NCI-H187 treated with DMSO at 0.1 percent for 48 hours (cell line): ENCODE measurements around the gene TYR.
"Not testable (repeated sequence)": the region's sequence is repeated elsewhere in the genome, so short reads cannot be mapped to it uniquely, and the experiment has no call there.

Experiments
- DNase-seq: peaks from one replicate; lab custom pipeline; 2025; lab: John Stamatoyannopoulos, UW

Gene TYR

DNA sequence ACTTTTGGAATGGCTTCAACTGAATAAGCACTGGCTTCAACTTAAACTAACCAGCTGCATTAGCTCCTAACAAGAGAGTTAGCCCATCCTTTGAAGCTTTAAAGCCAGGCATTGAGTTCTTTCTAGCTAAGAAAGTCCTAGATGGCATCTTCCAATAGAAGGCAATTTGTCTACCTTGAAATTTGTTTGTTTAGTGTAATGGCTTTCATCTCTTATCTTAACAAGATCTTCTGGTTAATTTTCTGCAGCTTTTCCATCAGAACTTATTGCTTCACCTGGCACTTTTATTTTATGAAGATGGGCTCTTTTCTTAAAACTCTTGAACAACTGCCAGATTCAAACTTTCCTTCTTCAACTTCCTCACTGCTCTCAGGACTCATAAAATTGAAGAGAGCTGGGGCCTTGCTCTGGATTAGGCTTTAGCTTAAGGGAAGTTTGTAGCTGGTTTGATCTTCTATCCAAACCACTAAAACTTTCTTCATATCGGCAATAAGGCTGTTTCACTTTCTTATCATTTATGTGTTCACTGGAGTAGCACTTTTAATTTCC lies 94.9 kb downstream of the TYR start:
- DNase-seq = not testable (repeated sequence)

DNA sequence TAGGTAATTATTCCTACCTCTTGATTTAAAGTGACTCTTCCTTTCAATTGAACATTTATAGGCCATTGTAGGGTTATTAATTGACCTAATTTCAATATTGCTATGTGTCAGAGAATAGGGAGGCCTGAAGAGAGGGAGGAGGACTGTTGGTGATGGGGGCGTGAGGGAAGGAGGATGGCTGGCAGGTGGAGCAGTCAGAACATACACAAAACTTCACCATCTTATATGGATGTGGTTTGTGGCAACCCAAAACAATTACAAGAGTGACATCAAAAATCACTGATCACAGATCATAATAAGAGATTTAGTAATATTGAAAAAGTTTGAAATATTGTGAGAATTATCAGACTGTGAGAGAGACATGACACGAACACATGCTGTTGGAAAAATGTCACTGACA lies 95.5 kb downstream of the TYR start:
- DNase-seq = not testable (repeated sequence)

DNA sequence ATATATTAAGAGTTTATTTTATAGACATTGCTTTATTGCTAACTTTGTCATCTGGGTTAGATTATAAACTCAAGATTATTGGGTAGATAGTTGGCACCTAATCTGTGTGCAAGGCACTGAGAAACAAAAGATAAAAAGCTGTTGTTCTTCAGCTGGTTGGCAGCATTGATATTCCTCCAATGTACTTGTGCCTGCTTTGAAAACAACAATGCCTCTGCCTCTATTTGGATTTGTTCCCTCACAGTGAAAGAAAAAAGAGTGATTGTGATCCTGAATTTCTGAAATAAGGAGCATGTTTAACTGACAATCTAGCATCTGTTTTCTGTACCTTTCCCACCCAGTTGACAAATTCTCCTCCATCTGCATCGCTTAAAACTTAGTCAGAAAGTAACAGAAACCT lies 98.3 kb downstream of the TYR start:
- no peak for DNase-seq

DNA sequence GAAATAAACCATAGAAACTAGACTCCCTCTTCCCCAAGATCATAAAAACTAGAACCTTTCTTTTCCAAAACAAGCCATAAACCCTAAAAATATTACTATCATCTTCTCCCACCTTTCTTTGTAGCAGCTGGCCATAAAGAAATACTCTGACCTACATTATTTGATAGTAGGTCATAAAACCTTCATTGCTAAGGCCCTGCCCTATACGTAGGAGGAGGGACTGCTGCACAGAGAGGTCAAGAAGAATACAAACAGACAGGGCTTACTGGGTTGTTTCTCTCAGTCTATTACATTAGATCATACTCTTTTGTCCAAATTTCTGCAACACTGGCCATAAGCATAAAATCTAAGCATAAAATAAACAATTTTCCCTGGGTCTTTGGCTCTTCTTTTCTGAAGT lies 101.5 kb downstream of the TYR start:
- no peak for DNase-seq

DNA sequence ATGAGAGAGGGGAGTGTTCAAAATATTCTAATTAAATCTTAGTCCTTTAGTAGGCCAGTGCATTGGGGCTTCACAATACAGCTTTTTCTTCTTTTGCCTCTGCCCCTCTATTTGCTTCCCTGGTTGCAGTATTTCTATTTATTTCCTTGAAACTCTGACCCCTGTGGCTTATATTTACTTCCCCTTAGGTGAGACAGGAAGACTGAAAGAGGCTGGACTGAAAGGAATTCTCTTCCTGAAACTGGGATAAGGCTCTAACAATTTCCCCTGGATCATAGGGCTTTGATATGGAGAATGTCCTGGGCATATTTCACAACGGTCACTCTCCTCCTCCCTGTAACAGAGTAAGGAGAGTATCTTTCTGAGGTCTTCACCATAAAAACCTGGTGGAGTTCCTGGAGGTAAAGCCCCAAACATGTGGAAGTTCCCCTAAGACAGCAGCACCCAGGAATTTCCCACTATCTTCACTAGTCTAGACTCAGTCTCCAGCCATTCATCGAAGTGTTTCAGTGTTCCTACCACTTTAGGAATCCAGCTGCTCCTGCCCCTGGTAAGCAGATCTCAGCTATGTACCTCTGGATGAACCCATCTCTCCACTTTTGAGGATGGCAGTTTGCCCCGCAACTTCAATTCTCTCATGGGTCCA lies 103.5 kb downstream of the TYR start:
- not testable (repeated sequence) for DNase-seq

DNA sequence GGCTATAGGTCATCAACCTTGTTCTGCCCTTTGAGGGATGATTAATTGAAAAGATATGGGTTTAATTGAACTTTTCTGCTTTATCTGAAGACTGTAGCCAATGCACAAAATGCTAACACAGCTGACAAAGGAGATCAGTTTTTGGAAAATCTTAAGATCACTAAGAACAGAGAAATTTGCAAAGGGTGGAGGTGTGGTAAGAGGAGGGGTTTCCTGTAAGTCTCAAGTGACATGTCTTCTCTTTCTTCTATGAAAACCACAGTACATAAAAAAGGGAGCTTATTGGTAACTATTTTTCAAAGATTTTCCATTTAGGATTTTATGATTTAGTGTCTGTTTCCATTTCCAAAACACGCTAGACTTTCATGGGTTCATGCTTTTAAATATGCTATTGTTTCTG lies 108.9 kb downstream of the TYR start:
- DNase-seq = not testable (repeated sequence)

DNA sequence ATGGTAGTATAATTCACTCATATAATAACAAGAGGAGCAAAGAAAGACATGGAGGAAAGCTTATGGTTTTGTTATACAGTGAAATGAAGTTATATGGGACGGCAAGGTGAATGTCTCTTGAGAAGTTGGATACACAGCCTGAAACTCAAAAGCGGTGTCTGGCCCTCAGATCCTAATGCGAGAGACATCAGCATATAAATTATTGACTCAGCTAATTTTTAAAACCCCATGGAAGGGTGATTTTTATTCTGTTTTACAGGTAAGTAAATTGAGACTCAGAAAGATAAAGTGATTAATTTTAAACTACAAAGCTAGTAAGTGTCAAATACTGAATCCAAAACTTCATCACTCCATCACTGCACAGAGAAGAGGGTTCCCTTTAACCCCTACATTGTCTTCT lies 110.3 kb downstream of the TYR start:
- not testable (repeated sequence) for DNase-seq

DNA sequence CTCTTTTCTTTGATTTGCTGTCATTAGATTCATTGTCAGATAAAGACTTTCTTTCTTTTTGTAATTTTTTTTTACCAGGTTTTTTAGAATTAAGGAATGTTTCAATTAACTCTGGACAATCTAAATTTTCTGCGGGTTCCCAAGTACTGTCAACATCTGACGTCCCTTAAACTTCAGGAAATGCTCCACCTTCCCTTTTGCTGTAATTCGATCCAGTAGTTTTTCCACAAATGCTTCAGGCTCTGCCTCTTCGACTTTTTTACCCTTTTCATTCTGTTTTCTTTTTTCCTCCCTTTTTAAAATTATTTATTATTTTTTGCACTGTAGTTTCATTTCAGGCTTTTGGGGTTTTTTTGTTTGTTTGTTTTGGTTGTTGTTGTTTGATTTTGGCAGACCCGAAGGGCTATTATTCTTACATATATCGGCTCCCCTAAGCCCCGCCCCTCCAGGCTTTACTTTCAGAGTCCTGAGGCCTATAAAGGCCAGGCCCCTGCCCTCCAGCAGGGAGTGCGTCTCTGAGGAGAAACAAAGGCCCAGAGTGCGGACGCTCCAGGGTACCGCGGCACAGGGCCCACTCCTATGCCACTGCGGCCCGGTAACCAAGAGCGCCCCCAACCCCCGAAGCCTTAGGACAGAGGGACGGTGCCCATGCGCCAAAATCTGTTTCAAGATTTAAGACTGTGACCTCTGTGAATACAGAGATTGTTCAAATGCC lies 116.4 kb downstream of the TYR start:
- no peak for DNase-seq

DNA sequence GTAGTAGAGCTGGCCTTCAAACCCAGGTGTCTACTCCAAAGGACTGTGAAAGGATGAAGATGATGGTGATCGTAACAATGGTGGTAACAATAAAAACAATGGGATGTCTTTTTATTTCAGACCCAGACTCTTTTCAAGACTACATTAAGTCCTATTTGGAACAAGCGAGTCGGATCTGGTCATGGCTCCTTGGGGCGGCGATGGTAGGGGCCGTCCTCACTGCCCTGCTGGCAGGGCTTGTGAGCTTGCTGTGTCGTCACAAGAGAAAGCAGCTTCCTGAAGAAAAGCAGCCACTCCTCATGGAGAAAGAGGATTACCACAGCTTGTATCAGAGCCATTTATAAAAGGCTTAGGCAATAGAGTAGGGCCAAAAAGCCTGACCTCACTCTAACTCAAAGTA lies 117.3 kb downstream of the TYR start:
- DNase-seq = not testable (repeated sequence)

DNA sequence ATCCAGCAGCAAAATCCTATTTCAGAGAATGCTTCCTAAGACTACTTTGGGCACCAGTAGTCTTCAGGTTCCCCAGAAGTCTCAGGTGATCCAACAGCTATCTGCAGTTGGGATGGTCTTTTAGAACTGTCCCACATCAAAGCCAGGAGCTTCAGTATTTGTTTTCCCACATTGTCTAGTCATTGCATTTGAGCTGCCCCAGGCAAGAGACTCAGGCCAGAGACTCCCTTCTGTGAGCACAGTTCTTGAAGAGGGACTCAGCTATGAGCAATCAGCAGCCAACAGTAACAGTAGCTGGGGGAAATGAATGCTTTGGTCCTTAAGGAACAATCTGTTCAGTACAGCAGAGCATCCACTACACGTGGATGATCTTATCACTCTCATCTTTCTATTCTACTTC lies 125.4 kb downstream of the TYR start:
- DNase-seq = not testable (repeated sequence)

DNA sequence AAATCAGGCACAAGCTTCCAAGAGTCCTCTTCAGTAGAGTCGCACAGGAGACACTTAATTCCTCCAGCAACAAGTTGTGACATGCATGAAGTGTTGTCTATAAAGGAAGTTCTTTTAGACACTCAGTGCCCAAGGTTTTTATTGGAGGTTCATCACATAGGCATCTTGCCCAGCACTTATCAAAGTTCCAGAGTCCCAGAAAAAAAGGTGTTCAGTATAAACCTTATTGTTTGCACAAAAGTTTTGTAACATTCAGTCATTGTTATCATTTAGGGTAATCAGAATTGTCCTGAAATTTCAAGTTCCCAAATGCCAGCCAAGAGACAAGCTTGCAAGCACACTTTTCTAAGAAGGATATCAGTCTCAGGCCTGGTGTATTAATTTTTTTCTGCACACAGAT lies 130.6 kb downstream of the TYR start:
- not testable (repeated sequence) for DNase-seq

DNA sequence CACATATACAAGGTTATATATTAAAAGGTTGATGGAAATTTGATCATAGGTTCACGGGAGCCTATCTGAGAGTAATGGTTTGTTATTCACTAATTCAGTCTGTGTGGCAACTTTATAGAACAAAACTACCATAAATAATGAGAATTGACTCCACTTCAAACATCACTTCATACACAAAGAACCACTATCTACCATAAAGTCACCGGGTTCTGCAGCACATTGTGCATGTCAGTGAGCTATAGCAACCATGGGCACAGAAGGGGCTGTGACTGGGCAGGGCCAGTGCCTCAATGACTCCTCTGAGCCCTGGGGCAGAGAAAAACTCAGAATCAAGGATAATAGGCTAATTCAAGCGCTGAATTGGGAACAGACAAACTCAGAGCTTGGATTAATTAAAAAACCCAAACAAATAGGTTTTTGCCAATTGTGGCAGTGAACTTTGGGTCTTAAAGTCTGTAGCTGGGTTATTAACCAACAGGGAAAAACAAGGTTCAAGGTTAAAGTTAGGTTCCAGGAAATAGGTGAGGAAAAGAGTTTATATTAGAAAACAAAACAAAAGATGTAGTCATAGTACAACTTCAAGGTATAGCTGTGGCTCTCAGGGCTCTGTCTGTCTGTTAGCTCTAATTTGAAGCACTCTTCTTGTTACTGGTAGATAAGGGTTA lies 131.8 kb downstream of the TYR start:
- not testable (repeated sequence) for DNase-seq

DNA sequence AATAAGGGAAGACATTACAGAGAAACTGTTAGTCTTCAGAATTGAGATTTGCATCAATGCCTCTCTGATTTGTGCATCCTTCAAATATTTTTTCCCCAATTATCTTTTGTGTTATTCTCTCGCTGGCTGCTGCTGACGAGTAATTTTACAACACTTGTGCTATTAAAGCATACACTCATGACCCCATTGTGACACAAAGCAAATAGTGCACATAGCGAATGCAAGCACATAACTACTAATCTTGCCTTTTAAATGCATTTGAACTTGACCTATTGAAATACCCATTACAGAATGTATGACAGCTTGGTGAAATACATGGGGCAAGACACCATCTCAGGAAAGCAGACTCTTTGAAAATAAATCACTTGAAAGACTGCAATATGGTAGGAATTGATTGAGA lies 132.9 kb downstream of the TYR start:
- DNase-seq = not testable (repeated sequence)

DNA sequence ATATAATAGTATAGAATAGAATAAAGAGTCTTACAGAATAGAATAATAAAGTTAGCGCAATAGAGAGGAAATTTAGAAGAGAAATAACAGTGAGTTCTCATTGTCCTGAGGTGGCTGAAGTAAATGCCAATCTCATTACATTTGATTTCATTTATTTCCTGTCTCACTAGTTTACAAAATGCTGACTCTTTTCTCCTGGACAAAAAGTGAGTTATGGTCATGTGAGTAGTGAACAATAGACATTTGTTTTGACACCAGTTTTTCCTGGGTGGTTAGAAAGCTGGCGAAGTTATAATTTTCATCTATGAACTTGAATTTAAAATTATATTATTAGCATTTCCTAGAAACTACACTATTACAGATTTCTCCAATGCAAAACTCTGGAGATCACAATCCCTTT lies 143.7 kb downstream of the TYR start:
- DNase-seq = no peak

DNA sequence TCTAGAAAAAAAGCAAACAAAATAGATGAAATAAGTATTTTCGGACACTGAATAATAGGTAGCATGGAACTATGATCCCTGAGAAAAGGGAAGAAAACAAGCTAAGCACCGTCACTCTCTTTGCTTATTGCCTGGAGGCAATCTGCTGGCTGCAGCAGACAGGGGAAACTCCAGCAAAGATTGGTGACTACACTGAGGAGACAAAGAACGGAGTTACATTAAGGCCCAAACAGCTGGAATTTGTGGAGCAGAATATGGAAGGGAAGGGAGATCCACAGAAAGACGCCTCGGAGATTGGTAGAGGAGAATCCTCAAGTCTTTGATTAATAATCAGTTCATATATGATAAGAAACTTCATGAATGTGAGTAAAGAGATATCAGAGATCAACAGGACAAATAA lies 150.2 kb downstream of the TYR start:
- DNase-seq = no peak

DNA sequence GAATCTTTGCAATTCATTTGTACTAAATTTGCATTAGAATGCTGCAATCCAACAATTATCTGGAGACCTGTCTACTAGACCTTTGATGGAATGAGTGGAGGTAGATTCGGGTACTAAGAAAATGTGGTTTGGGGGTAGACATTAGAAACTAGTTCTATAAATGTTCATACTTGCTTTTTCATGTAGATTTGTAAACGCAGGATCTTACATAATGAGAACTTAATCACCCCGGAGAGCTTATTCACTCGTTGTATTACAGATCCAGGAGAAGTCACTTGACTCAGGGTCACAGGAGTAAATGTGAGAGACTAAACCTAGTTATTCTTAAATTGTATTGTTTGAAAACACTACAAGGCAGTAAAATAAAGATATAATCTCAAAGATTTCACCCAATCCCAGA lies 154.3 kb downstream of the TYR start:
- not testable (repeated sequence) for DNase-seq

DNA sequence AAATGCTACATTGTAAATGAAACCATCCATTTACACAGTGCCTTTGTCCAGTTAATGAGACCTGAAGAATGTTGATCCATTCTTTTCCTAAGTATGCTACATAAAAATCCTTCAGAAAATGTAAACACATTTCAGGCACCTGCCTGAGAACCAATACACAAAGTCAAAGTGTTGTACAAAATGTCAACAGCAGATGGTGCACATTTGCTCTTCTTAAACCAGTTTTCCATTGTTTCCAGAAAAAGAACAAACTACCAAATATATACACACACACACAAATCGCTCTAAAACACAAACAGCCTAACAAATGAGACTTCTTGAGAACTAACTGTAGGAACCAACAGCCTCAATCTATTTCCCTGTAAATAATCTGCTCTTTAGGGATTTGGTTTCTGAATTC lies 156.0 kb downstream of the TYR start:
- DNase-seq = not testable (repeated sequence)

DNA sequence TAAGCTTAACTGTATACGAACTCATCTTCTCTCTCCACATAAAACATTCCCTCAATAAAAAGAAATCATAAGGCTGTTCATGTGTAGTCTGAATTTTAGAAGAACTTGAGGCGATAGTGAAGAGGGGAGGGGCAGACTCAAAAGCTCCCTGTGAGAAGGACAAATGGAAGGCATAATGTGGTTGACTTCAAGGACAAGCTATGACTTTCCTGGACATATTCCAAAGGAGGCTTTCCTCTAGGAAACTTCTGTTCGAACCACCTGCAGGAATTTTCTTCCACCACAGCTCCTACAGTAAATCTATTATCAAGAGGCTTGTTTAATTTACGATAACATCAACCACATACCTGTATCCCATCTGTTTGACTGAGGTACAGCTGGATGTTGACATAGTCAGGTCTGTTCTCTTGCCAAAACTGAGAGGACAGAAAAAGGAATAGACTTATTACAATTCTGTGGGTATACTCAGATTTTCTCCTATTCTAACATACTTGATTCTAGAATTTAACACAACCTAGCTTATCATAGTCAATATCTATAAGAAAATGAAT lies 159.5 kb downstream of the TYR start:
- DNase-seq = not testable (repeated sequence)

DNA sequence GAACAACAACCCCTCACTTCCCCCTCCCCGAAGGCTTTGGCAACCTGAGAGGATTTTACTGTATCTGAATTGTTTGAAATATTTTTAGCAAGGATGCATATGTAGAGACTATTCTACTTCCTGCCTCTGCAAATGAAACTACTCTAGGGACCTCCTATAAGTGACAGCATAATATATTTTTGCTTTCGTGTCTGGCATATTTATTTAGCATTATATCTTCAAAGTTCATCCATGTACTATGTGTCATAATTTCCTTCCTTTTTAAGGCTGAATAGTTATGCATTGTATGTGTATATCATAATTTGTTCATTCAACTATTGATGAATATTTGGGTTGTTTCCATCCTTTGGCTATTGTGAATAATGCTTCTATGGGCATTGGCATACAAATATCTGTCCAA lies 160.4 kb downstream of the TYR start:
- not testable (repeated sequence) for DNase-seq

DNA sequence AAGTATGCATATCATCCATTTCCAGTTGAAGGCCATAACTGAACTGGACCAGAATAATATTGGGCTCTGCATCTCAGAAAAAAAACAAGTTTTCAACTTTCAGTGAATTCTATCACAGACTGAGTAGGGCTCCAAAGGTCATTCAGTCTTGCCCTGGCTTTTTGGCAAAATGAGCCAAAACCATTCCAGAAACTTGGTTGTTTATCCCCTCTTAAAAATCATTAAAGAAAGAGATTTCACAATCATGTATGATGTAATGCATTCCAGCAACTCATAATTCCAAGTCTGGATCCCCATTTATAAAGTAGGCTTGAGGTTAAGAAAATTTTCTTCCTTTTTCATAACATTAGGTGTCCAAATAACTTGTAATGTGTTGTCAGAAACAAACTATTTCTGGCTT lies 162.8 kb downstream of the TYR start:
- DNase-seq = not testable (repeated sequence)

DNA sequence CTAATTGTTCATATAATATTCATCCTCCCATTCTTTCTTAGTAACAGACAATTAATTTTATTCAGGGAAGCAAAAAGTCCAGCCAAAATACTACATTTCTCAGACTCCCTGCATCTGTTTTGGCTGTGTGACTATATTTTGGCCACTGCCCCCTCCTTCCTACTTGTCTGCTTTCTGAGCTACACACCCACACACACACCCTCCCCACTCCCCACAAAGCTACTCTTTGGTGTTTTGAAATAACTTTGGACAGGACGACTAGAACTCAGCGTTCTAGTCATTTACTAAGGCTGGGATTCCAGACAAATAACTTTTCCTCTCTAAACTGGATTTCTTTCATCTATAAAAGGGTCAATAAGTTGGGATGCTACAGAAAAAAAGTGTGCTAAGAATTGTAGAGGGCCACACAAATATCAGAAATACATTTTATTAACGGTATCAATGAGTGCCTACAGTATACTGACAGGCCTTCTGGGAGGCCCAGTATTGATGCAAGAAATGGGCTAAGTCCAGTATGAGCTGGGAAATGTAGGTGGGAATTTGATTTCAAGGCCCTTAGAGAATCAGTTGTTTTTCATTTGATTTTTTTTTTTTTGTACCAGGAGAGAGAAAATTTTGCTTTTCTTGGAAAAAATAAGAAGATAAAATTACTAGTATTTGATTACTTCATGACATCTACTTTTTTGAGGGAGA lies 165.4 kb downstream of the TYR start:
- DNase-seq = not testable (repeated sequence)
